Panc1 (cell line): ENCODE measurements around the gene SNTG2.

Experiments used
- CTCF ChIP-seq: fragments of 450-650 bp; IDR thresholded peaks from 2 replicates; pipeline ENCODE4 v1.5.1; 2017; ENCODE audit warnings: mild to moderate bottlenecking
- POLR2AphosphoS5 ChIP-seq: IDR thresholded peaks from 2 replicates; pipeline ENCODE4 v1.6.1; 2012; ENCODE audit warnings: mild to moderate bottlenecking, low read depth, low read length, moderate library complexity
- REST ChIP-seq, 2 experiments: IDR thresholded peaks; 2 replicates each; pipeline ENCODE4 v1.6.1; 2011 to 2012; ENCODE audit warnings: low read depth in 2 of 2, control low read depth in 1 of 2, low read length in 1 of 2, mild to moderate bottlenecking in 1 of 2, moderate library complexity in 1 of 2; ENCODE audit not compliant: insufficient read depth in 1 of 2
- TCF7L2 ChIP-seq: IDR thresholded peaks from 2 replicates; pipeline ENCODE4 v1.6.1; 2011; ENCODE audit warnings: mild to moderate bottlenecking, low read depth, low read length, inconsistent platforms

GRCh38 chr2:1203772-1204171, 253.1 kb downstream of the SNTG2 start:
- TF ChIP-seq CTCF: no peak
- TF ChIP-seq POLR2AphosphoS5: no peak
- no peak for TF ChIP-seq TCF7L2
- no peak for TF ChIP-seq REST (IDR thresholded peaks at IDR 0.05; ENCODE audit: insufficient read depth in 1 of 2, low read depth in 2 of 2, low read length in 1 of 2)
